Adrenal gland (tissue), 5 donors: ENCODE results near the gene POLR1E.

Experiments
- CTCF ChIP-seq, 6 experiments: fragments of 450-650 bp in 4 of 6; fragments of 200-600 bp in 2 of 6; sonication (generic) in 1 of 6; IDR thresholded peaks; 1 replicate in 5 of 6; 2 replicates in 1 of 6; pipeline versions ENCODE4 v1.5.1 to v1.8.0; 2016 to 2021; ENCODE audit warnings: antibody characterized with exemption in 6 of 6, mild to moderate bottlenecking in 2 of 6, moderate library complexity in 1 of 6
- POLR2A ChIP-seq, 2 donors: fragments of 450-650 bp; IDR thresholded peaks; one replicate each; pipeline ENCODE4 v1.6.1; 2017; ENCODE audit warnings: antibody characterized with exemption in 2 of 2, mild to moderate bottlenecking in 2 of 2, moderate library complexity in 1 of 2
- donor health status: DM: no; HTN: no; CAD: no.

DNA sequence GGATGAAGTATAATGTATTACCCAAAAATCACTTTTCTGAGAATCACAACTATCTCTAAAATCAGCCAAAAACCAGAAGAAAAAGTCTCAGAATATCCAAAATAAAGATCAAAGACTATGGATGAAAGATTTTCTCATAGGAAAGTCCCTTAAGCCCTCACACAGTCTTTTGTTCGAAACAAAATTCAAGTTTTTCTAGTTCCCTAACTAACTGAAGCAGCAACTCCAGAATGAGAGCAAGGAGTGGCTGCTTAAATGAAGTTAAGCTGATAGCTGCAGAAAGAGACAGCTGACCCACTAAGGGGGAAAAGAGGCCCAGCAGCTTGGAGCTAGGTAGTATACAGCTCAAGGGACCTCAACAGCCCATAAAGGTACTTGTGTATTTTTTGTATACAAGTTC lies 28.9 kb upstream of the POLR1E start:
- no peak for TF ChIP-seq CTCF (IDR thresholded peaks at IDR 0.05)
- TF ChIP-seq POLR2A (IDR thresholded peaks at IDR 0.05), result no peak
